IMR-90 (cell line): ENCODE results near the gene PRMT1. TPM values are rescaled to one million over a fixed set of nuclear protein-coding genes. Genes with fewer than 3 reads are reported as not detected.

ENCODE experiments used
- ATAC-seq: fragments of 200-7000 bp; cut with Tn5 transposase; 2 replicates; pipeline ENCODE4 v1.9.1; 2020; ENCODE audit warnings: low read depth, mild to moderate bottlenecking, moderate library complexity
- BruUV-seq: library from RNA; stranded (reverse); fragments of 400-500 nt; replicated peaks from 2 replicates; lab custom pipeline; 2021; lab: Mats Ljungman, UMichigan
- CTCF ChIA-PET: fragments of 300-600 bp; formaldehyde crosslinking; extraction: SDS; loops from one replicate; lab custom pipeline; 2021; ENCODE audit warnings: antibody characterized with exemption; lab: Yijun Ruan, JAX
- POLR2A ChIA-PET: fragments of 300-600 bp; sonication (Branson Sonifier 250); formaldehyde crosslinking; loops from one replicate; lab custom pipeline; 2022; ENCODE audit warnings: antibody characterized with exemption; ENCODE audit not compliant: unreplicated experiment; lab: Charles Lee
- DNase-seq: peaks from one replicate; pipeline ENCODE4 v3.0.0; 2013
- H2AFZ ChIP-seq: replicated peaks from 2 replicates; pipeline ENCODE3; 2013; ENCODE audit warnings: low read length, mild to moderate bottlenecking; ENCODE audit not compliant: poor library complexity
- H2AK5ac ChIP-seq: 2 replicates; pipeline ENCODE4 v1.6.1; 2013; ENCODE audit warnings: low read depth, low read length, inconsistent platforms
- H2AK9ac ChIP-seq: replicated peaks from 2 replicates; pipeline ENCODE3; 2013; ENCODE audit warnings: mild to moderate bottlenecking, low read depth, low read length, moderate library complexity; ENCODE audit not compliant: poor library complexity
- H2BK120ac ChIP-seq: 2 replicates; pipeline ENCODE4 v1.6.1; 2013; ENCODE audit warnings: low read depth, low read length, inconsistent platforms
- H2BK15ac ChIP-seq: 3 replicates; pipeline ENCODE4 v1.6.1; 2013; ENCODE audit warnings: low read depth, low read length, inconsistent platforms
- H2BK20ac ChIP-seq: 2 replicates; pipeline ENCODE4 v1.6.1; 2013; ENCODE audit warnings: low read depth, mild to moderate bottlenecking, inconsistent platforms, low read length, moderate library complexity
- H2BK5ac ChIP-seq: 2 replicates; pipeline ENCODE4 v1.6.1; 2013; ENCODE audit warnings: mild to moderate bottlenecking, low read depth, low read length, inconsistent platforms; ENCODE audit not compliant: poor library complexity, severe bottlenecking
- H3K14ac ChIP-seq: replicated peaks from 2 replicates; pipeline ENCODE4 v1.6.1; 2013; ENCODE audit warnings: low read depth, low read length, inconsistent platforms
- H3K18ac ChIP-seq: 2 replicates; pipeline ENCODE4 v1.6.1; 2013; ENCODE audit warnings: low read depth, low read length, control low read depth
- H3K23ac ChIP-seq: 2 replicates; pipeline ENCODE4 v1.6.1; 2013; ENCODE audit warnings: low read depth, low read length, inconsistent platforms
- H3K27ac ChIP-seq: 2 replicates; pipeline ENCODE4 v1.5.1; 2013; ENCODE audit warnings: mild to moderate bottlenecking, control low read depth, low read length; ENCODE audit not compliant: insufficient read depth
- H3K27me3 ChIP-seq: 2 replicates; pipeline ENCODE4 v1.6.1; 2013; ENCODE audit warnings: low read length; ENCODE audit not compliant: control insufficient read depth, insufficient read depth
- H3K36me3 ChIP-seq: 2 replicates; pipeline ENCODE4 v1.6.1; 2013; ENCODE audit warnings: low read length, mixed read lengths; ENCODE audit not compliant: control insufficient read depth, insufficient read depth
- H3K4ac ChIP-seq: 2 replicates; pipeline ENCODE4 v1.6.1; 2013; ENCODE audit warnings: low read depth, low read length, inconsistent platforms
- H3K4me1 ChIP-seq: 2 replicates; pipeline ENCODE4 v1.6.1; 2013; ENCODE audit warnings: low read length, mixed read lengths; ENCODE audit not compliant: control insufficient read depth, insufficient read depth
- H3K4me2 ChIP-seq: 2 replicates; pipeline ENCODE4 v1.6.1; 2013; ENCODE audit warnings: low read depth, mild to moderate bottlenecking, control low read depth, low read length, moderate library complexity
- H3K4me3 ChIP-seq: 2 replicates; pipeline ENCODE4 v1.5.1; 2013; ENCODE audit warnings: low read depth, mild to moderate bottlenecking, control low read depth, low read length, moderate library complexity; ENCODE audit not compliant: insufficient read depth
- H3K56ac ChIP-seq: 2 replicates; pipeline ENCODE4 v1.6.1; 2013; ENCODE audit warnings: low read length, inconsistent platforms; ENCODE audit not compliant: insufficient read depth; ENCODE audit errors: extremely low read depth
- H3K79me1 ChIP-seq, 2 experiments: 2 replicates each; pipeline ENCODE4 v1.6.1; 2013; ENCODE audit warnings: low read length in 2 of 2, inconsistent platforms in 1 of 2, low read depth in 1 of 2
- H3K9ac ChIP-seq: 2 replicates; pipeline ENCODE4 v1.6.1; 2013; ENCODE audit warnings: low read depth, low read length, control low read depth
- H3K9me1 ChIP-seq: 2 replicates; pipeline ENCODE4 v1.6.1; 2013; ENCODE audit warnings: low read length, inconsistent platforms; ENCODE audit not compliant: insufficient read depth
- H3K9me3 ChIP-seq: 2 replicates; pipeline ENCODE4 v1.6.1; 2013; ENCODE audit warnings: low read length; ENCODE audit not compliant: control insufficient read depth, insufficient read depth
- H4K20me1 ChIP-seq: 2 replicates; pipeline ENCODE4 v1.6.1; 2013; ENCODE audit warnings: low read length, inconsistent platforms; ENCODE audit not compliant: insufficient read depth
- H4K5ac ChIP-seq: 2 replicates; pipeline ENCODE4 v1.6.1; 2013; ENCODE audit warnings: mild to moderate bottlenecking, low read depth, low read length, control low read depth
- H4K8ac ChIP-seq, 2 experiments: 2 replicates each; pipeline ENCODE4 v1.6.1; 2013; ENCODE audit warnings: low read depth in 2 of 2, low read length in 2 of 2, control low read depth in 1 of 2, inconsistent platforms in 1 of 2
- H4K91ac ChIP-seq: 2 replicates; pipeline ENCODE4 v1.6.1; 2013; ENCODE audit warnings: low read depth, low read length, inconsistent platforms; ENCODE audit not compliant: insufficient read depth
- CEBPB ChIP-seq: IDR thresholded peaks from 2 replicates; pipeline ENCODE4 v1.6.1; 2012; ENCODE audit warnings: low read depth, low read length, improper control_type of control experiment
- ELK1 ChIP-seq: fragments of 150-350 bp; IDR thresholded peaks from 2 replicates; pipeline ENCODE4 v1.6.1; 2016; ENCODE audit warnings: low read depth, mild to moderate bottlenecking, low read length, moderate library complexity, borderline replicate concordance
- MXI1 ChIP-seq: IDR thresholded peaks from 2 replicates; pipeline ENCODE4 v1.6.1; 2012; ENCODE audit warnings: low read depth, mild to moderate bottlenecking, low read length, moderate library complexity, borderline replicate concordance
- WGBS, 2 experiments: methylation state at CpG; one replicate each; pipeline versions ENCODE4 v1.1.5 to v1.1.7; 2013; ENCODE audit warnings: missing lambda C conversion rate in 2 of 2; ENCODE audit not compliant: insufficient read length in 1 of 2; ENCODE audit errors: extremely low coverage in 2 of 2; 5-methylcytosine and 5-hydroxymethylcytosine counted together
- dilution Hi-C: fragments of 300-500 bp; cut with HindIII; formaldehyde crosslinking; loops from one replicate; pipeline ENCODE4 v1.14.3; 2018; ENCODE audit warnings: low sequenced_read_pairs; ENCODE audit not compliant: unreplicated experiment
- in situ Hi-C: fragments of 300-500 bp; cut with MboI; formaldehyde crosslinking; loops from 3 replicates; pipeline ENCODE4 v1.14.3; 2019; ENCODE audit warnings: low sequenced_read_pairs, inconsistent platforms, mixed read lengths
- intact Hi-C: fragments of 100-400 bp; cut with micrococcal nuclease; formaldehyde crosslinking; loops from 2 replicates; pipeline ENCODE4 v1.10.0; 2022
- polyA plus RNA-seq, 3 experiments: library from polyadenylated mRNA; depleted of rRNA; stranded (reverse); fragments of >200 nt; gene quantifications; 2 replicates each; pipeline ENCODE4 v1.2.3, GENCODE V29; 2012; ENCODE audit warnings: low replicate concordance in 1 of 3
- total RNA-seq: library from RNA; depleted of rRNA; stranded (reverse); fragments of >200 nt; gene quantifications from 2 replicates; pipeline ENCODE4 v1.2.3, GENCODE V29; 2012

Gene PRMT1
- total and polyA plus RNA-seq, 2 of the 4 experiments (the other 2 are of a cell fraction), result 497 to 840 TPM

- DNase-seq (peak; percentile 67), ATAC-seq (peak; percentile 75)
- Histone ChIP-seq H3K79me1 (peaks cover 12 to 57% of the 10 kb centered on the region in 2 experiments; a peak in 3 of 4 replicates), H2BK5ac (peak overlapping the region; percentile 88), H2AK5ac (peak overlapping the region; percentile 96), H4K91ac (peak overlapping the region; percentile 69), H2AK9ac (peak overlapping the region; percentile 86), H3K14ac (peak overlapping the region; percentile 89), H4K8ac (peak overlapping the region; percentile 42 to 91), H2AFZ (peak overlapping the region; percentile 92), H3K36me3 (peaks cover 32% of the 10 kb centered on the region), H3K9ac (peak overlapping the region; percentile 91), H3K4me1 (peaks cover 9% of the 10 kb centered on the region), H3K4me2 (peak overlapping the region; percentile 93), H3K4me3 (peak overlapping the region; percentile 77), H3K18ac (peak overlapping the region; percentile 22), H2BK15ac (no peak overlapping the region), H3K9me3 (no peaks in the 10 kb centered on the region), H3K56ac (peak overlapping the region; percentile 71), H3K4ac (peak overlapping the region; percentile 92), H4K20me1 (peaks cover 13% of the 10 kb centered on the region), H3K27me3 (no peaks in the 10 kb centered on the region), H3K27ac (peak overlapping the region; percentile 87), H2BK120ac (peak overlapping the region; percentile 6; the same call in 1 of the 2 replicates), H4K5ac (peak overlapping the region; percentile 53), H2BK20ac (no peak overlapping the region), H3K9me1 (peaks cover 3% of the 10 kb centered on the region; the same call in 1 of the 2 replicates), H3K23ac (peak overlapping the region; percentile 97)
- no peak for TF ChIP-seq ELK1
- no peak for TF ChIP-seq CEBPB
- TF ChIP-seq MXI1, result peak; percentile 55; the same call in 1 of the 2 replicates
- intact Hi-C loops (loop anchor here (1.0 kb wide), 1 partner anchor 22 kb away; the partner anchor contains the start of gene SCAF1), dilution Hi-C loops (no loop called here), in situ Hi-C loops (loop anchor here (10.0 kb wide), 1 partner anchor 170 kb away; the partner anchor contains the start of gene RPS11)
- 1% methylated on average over 45 of the region's 53 CpGs; no CpG with 5 or more reads in 1 of the 2 experiments for WGBS, 2 experiments
- no TSS peak for BruUV-seq
- ChIA-PET POLR2A (no interaction called here), CTCF (interaction anchor here (0.6 to 1.0 kb wide), 2 partner anchors 11 to 137 kb away, joined by 3 read pairs; partner anchors contain the start of gene RCN3)
These were observed 12.7 kb upstream of the PRMT1 start for GRCh38 chr19:49664171-49665035.
